NCI-H2107 treated with DMSO at 0.1 percent for 48 hours (cell line): Measurements from ENCODE around the gene STRBP.
"Not testable (repeated sequence)": the region's sequence is repeated elsewhere in the genome, so short reads cannot be mapped to it uniquely, and the experiment has no call there.

Source experiments
- DNase-seq: peaks from one replicate; lab custom pipeline; 2025; ENCODE audit not compliant: unreplicated experiment; lab: John Stamatoyannopoulos, UW

Gene STRBP

DNA sequence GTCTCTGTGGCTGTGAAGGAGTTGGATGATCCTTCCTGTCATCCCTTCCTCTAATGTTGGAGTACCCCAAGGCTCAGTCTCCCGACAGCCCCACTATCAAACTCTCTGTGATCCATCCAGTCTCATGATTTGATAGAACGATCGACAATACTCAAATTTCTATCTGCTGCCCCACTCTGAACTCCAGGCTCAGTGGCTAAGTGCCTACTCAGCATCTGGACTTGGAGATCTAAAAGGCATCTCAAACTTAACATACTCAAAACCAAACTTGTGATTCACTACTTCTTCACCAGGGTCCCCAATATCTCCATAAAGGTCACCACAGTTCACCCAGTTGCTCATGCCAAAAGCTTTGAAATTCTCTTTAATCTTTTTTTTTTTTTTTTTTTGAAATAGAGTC lies 15.1 kb upstream of the STRBP start:
- DNase-seq, result no peak

DNA sequence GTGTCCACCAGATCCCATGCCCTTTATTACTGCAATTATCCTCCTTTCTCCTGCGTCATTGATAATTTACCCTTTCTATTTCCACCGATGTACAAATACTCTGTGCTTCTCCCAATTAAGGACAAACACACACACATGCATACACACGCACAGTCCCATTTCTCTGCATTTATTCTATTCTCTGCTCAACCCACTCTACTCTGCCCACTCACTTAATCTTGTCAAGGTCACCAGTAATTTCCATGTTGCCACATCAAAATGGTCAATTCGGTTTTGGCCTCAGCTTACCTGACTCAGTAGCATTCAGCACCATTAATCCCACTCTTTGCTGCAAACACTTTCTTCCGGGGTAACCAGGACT lies 14.6 kb upstream of the STRBP start:
- DNase-seq, result no peak

- no peak for DNase-seq
These were observed 14.1 kb upstream of the STRBP start for GRCh38 chr9:123282362-123283047.

- DNase-seq, result no peak
These were observed 13.4 kb upstream of the STRBP start for GRCh38 chr9:123281659-123282350.

- DNase-seq, result not testable (repeated sequence)
These were observed 10.6 kb upstream of the STRBP start for GRCh38 chr9:123278879-123279493.

DNA sequence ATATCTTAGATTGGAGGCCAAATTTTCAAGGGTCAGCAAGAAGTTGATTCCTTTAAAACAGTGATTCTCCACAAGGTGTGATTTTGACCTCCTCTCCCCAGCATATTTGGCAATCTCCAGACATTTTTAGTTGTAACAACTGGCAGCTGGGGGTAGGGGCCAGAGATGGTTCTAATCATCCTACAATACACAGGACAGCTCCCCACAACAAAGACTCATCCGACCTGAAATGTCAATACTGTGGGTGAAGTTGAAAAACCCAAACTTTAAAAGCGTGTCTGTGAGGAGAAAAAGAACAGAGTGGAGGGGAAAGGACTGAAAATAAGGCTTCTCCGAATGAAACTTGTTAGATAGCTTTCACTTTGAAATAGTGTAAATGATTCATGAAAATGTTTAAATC lies 10.0 kb upstream of the STRBP start:
- no peak for DNase-seq

- no peak for DNase-seq
These were observed 8.2 kb upstream of the STRBP start for GRCh38 chr9:123276551-123276950.

DNA sequence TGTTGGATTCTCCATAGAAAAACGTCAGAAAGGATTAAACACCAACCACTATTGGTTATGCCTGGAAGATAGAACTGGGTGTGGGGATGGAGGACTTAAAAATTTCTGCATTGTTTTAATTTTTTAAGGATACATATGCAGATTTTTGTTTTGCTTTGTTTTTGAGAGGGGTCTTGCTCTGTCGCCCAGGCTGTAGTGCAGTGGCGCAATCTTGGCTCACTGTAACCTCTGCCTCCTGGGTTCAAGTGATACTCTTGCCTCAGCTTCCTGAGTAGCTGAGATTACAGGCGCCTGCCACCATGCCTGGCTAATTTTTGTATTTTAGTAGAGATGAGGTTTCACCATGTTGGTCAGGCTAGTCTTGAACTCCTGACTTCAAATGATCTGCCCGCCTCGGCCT lies 2.7 kb upstream of the STRBP start:
- DNase-seq, result not testable (repeated sequence)

DNA sequence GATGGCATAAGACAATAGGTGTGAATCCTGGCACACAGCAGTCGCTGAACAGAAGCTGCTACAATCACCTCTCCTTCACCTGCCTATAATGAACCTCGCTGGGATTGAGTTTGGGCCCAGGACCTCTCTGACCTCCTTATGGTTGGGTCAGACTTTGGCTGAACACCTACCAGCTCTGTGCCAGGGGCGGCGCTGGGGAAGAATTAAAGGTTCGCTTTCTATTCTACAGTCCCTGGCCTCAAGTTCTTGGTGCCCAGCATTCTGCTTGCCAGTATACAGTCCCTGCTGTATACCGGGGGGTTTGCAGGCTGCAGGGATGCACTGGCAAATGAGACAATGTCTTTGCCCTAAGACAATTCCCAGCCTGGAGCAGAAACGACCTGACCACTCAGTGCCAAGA lies 895 bp upstream of the STRBP start:
- no peak for DNase-seq

DNA sequence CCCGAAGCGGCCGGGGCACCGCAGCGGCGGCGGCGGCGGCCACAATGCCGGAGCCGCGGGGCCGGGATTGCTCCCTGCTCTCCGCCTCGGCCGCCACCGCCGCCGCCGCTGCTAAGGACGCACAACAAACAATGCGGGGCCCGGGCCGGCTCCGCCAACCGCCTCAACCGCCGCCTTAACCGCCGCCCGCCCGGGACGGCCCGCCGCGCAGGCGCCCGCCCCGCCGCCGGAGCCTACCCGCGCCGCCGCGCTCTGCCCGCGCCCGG lies 254 bp downstream of the STRBP start:
- DNase-seq, result no peak

DNA sequence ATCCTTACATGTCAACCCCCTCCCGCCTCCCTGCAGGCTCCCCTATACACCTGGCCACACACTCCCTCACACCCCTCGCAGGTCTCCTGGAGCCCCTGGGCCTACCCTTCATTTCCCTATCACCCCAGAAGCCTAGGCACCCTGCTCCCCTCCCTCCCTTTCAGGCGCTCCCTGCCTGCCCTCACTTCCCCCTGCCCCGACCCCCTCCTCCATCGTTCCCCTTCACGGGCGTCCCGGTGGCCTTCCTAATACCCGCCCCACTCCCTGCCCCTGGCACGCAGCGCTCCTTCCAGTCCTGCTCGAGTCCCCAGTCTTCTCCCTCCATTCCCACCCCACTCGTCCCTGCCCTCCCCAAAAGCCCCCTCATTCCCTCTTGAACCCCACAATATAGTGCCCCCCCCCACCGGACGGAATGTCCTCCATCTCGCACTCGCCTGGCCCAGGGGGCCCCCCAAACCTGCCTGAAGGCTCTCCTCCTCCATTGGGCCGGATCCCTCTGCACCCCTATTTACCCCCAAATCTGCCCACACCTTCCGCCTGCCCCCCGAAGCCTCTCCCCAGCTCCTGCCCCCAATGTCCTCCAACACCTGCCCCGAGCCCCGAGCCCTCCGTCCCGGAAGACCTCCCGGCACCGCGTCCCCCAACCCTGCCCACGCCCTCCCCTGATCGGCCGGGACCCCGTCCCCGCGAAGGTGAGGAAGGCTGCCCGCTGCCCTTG lies 746 bp downstream of the STRBP start:
- no peak for DNase-seq

DNA sequence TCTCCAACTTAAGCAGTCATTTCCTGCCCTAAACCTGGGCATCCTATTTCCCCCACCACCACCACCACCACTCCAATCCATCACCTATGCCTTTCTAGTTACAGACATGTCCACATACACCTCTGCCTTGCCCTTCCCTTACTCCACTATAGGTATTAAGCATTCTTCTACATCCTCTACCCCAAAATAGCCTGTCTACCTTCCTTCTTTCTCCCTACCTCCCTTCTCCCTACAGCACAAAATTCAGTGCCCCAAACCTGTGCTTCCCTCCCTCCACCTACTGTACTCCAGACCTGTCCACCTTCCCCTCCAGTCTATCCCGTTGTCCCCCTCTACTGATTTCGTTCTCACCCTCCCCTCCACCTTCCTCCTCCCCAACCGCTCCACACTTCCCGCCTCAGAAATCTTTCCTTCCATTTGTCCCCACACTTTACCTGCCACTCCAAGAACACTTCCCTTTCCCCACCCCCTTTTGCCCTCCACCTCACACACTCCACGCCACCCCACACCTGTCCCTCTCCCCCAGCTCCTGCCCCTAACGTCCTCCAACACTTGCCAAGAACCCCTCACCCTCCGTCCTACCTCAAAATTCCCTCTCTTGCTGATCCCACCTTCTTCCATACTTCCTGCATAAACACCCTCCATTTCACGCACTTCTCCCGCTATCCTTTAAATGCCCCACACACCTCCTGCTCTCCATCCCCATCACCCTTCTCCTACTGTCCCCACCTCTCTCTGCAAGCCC lies 1.6 kb downstream of the STRBP start:
- DNase-seq, result no peak

GRCh38 chr9:123265833-123266232 lies 2.6 kb downstream of the STRBP start:
- DNase-seq, result no peak

- DNase-seq, result no peak
These were observed 5.2 kb downstream of the STRBP start for GRCh38 chr9:123263227-123263626.

- DNase-seq, result no peak
These were observed 6.0 kb downstream of the STRBP start for GRCh38 chr9:123262338-123262737.

DNA sequence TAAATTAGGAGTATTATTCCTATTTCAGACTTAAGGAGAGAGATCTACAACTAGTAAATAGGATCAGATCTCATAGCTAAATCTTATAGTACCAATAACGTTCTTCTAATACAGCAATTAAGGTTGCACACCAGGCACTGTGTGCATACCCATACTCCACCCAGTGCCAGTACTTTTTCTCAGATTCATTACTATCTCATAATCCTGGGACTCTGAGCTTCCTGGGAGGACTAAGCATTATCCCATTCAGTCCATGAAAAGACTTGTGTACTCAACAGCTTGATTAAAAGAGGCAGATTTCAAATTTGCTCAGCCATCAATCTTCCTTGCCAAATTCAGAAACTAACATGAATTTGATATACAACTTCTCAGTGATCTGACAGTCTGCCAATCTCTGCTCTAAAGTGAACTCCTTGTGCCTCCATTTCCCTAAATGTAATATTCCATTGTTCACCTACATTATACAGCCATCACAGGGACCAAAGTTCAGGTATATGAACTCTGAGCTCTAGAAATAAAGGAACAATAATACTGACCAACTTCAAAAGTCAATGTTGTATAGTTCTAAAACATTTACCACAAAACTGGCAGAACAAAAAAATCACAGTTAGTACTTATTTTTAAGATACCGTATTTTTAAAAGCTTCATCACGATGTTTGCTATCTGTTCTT lies 7.2 kb downstream of the STRBP start:
- no peak for DNase-seq

GRCh38 chr9:123260340-123260739 lies 8.0 kb downstream of the STRBP start:
- DNase-seq, result no peak

DNA sequence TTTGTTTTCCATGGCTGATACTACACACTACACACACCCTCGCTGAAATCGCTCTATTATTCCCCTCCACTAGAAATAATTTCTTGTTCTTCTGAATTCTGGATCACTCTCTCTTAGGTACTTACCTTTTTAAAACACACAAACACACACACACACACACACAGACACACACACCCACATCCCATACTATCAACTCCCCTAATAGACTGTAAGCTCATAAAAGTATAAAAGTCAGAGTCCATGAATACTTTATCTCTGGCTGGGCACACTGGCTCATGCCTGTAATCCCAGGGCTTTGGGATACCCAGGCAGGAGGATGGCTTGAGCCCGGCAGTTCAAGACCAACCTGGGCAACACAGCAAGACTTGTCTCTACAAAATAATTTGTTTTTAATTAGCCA lies 11.1 kb downstream of the STRBP start:
- no peak for DNase-seq

GRCh38 chr9:123255718-123256117 lies 12.7 kb downstream of the STRBP start:
- DNase-seq, result no peak

DNA sequence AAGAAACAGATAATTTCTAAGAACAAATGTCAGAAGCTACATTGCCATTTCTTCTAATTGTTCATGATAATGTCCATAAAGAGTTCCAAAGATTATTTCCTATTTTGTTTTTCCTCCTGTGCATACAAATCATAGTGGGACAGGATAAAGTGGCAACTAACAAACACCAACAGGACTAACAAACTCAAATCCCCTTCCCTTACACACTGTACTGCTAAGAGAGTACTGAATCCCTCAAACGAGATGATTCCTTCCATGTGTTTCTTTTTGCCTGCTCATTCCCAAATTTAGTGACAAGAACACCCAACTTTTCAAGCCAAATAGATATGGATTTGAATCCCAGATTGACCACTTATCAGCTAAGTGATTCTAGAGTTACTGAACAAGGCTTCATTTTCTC lies 15.2 kb downstream of the STRBP start:
- no peak for DNase-seq

- DNase-seq, result peak; percentile 38
These were observed 16.6 kb downstream of the STRBP start for GRCh38 chr9:123251741-123252140.
